B cell (primary cell): ENCODE data around the gene CRNKL1. TPM values are rescaled to one million over a fixed set of nuclear protein-coding genes. Genes with fewer than 3 reads are reported as not detected.

Experiments
- ATAC-seq: fragments of 200-7000 bp; cut with Tn5 transposase; one replicate; pipeline ENCODE4 v1.10.0; 2021; ENCODE audit warnings: low read depth, mild to moderate bottlenecking, moderate number of reproducible peaks, moderate library complexity
- CTCF ChIA-PET: fragments of 350-600 bp; sonication (Branson Sonifier 250); formaldehyde crosslinking; loops from one replicate; lab custom pipeline; 2021; ENCODE audit warnings: antibody characterized with exemption, inconsistent platforms; lab: Charles Lee
- POLR2A ChIA-PET: fragments of 350-600 bp; sonication (Branson Sonifier 250); formaldehyde crosslinking; loops from one replicate; lab custom pipeline; 2021; ENCODE audit warnings: antibody characterized with exemption; lab: Charles Lee
- DNase-seq: peaks from one replicate; pipeline ENCODE4 v3.0.0; 2013
- H2AFZ ChIP-seq: 2 replicates; pipeline ENCODE4 v1.6.1; 2012; ENCODE audit warnings: mild to moderate bottlenecking, low read depth, low read length; ENCODE audit not compliant: insufficient read depth, poor library complexity, severe bottlenecking
- H3K27ac ChIP-seq, 2 donors: 1 replicate in 1 of 2; 2 replicates in 1 of 2; pipeline ENCODE4 v1.5.1; 2012 to 2013; ENCODE audit warnings: low read length in 2 of 2, mild to moderate bottlenecking in 2 of 2, moderate library complexity in 1 of 2
- H3K27me3 ChIP-seq, 4 experiments: fragments of 200-600 bp in 1 of 4; sonication (generic) in 1 of 4; replicated peaks in 1 of 4; 1 replicate in 2 of 4; 2 replicates in 2 of 4; pipeline versions ENCODE4 v1.6.1 to v1.7.0; 2013 to 2016; ENCODE audit warnings: low read length in 3 of 4, mild to moderate bottlenecking in 2 of 4, mixed read lengths in 1 of 4, moderate library complexity in 1 of 4; ENCODE audit not compliant: insufficient read depth in 4 of 4, control insufficient read depth in 3 of 4; ENCODE audit errors: control extremely low read depth in 1 of 4
- H3K36me3 ChIP-seq, 2 experiments: replicated peaks in 1 of 2; 1 replicate in 1 of 2; 2 replicates in 1 of 2; pipeline versions ENCODE4 v1.6.1 to v1.7.1; 2013; ENCODE audit warnings: low read length in 1 of 2; ENCODE audit not compliant: insufficient read depth in 2 of 2, control insufficient read depth in 1 of 2; ENCODE audit errors: control extremely low read depth in 1 of 2, extremely low read depth in 1 of 2
- H3K4me1 ChIP-seq, 2 donors: fragments of 200-600 bp in 1 of 2; sonication (generic) in 1 of 2; 1 replicate in 1 of 2; 2 replicates in 1 of 2; pipeline versions ENCODE4 v1.5.1 to v1.6.1; 2013 to 2017; ENCODE audit warnings: low read length in 2 of 2; ENCODE audit not compliant: control insufficient read depth in 2 of 2, insufficient read depth in 2 of 2
- H3K4me2 ChIP-seq: replicated peaks from 2 replicates; pipeline ENCODE3; 2012; ENCODE audit warnings: mild to moderate bottlenecking, low read depth, low read length; ENCODE audit not compliant: poor library complexity, severe bottlenecking
- H3K4me3 ChIP-seq, 5 experiments: fragments of 200-600 bp in 1 of 5; sonication (generic) in 1 of 5; 1 replicate in 3 of 5; 2 replicates in 2 of 5; pipeline versions ENCODE4 v1.5.1 to v1.7.0; 2011 to 2016; ENCODE audit warnings: low read length in 4 of 5, mild to moderate bottlenecking in 4 of 5, low read depth in 2 of 5, control low read depth in 1 of 5, moderate library complexity in 1 of 5; ENCODE audit not compliant: insufficient read depth in 1 of 5; ENCODE audit errors: control extremely low read depth in 1 of 5, extremely low read depth in 1 of 5
- H3K79me2 ChIP-seq: fragments of 200-600 bp; sonication (generic); one replicate; pipeline ENCODE4 v1.6.0; 2016; ENCODE audit warnings: low read length; ENCODE audit not compliant: control insufficient read depth, insufficient read depth
- H3K9ac ChIP-seq: fragments of 200-600 bp; sonication (generic); 2 replicates; pipeline ENCODE4 v1.6.1; 2017; ENCODE audit warnings: mild to moderate bottlenecking, low read length, moderate library complexity
- H3K9me3 ChIP-seq, 3 donors: one replicate each; pipeline versions ENCODE4 v1.6.1 to v1.7.1; 2013; ENCODE audit warnings: low read length in 2 of 3; ENCODE audit not compliant: control insufficient read depth in 2 of 3, insufficient read depth in 1 of 3; ENCODE audit errors: control extremely low read depth in 1 of 3
- H4K20me1 ChIP-seq: 2 replicates; pipeline ENCODE4 v1.6.0; 2012; ENCODE audit warnings: mild to moderate bottlenecking, low read length; ENCODE audit not compliant: insufficient read depth, control insufficient read depth, poor library complexity, severe bottlenecking
- H3K27ac Mint-ChIP-seq: one replicate; pipeline ENCODE4 v1.8.0; 2021; ENCODE audit warnings: mixed read lengths
- H3K27me3 Mint-ChIP-seq: one replicate; pipeline ENCODE4 v1.8.0; 2021; ENCODE audit warnings: mixed read lengths
- H3K4me1 Mint-ChIP-seq: one replicate; pipeline ENCODE4 v1.8.0; 2021; ENCODE audit warnings: mixed read lengths
- H3K4me3 Mint-ChIP-seq: one replicate; pipeline ENCODE4 v1.8.0; 2021; ENCODE audit warnings: mixed read lengths
- H3K9me3 Mint-ChIP-seq: one replicate; pipeline ENCODE4 v1.8.0; 2022; ENCODE audit warnings: mixed read lengths; ENCODE audit not compliant: insufficient read depth
- EZH2 ChIP-seq: IDR thresholded peaks from 2 replicates; pipeline ENCODE4 v1.6.1; 2012; ENCODE audit warnings: borderline replicate concordance, low read depth, mild to moderate bottlenecking, moderate library complexity, low read length; ENCODE audit not compliant: insufficient read depth, poor library complexity, severe bottlenecking
- WGBS: methylation state at CpG from one replicate; pipeline ENCODE4 v1.1.5; 2013; ENCODE audit warnings: missing lambda C conversion rate; ENCODE audit not compliant: insufficient coverage; 5-methylcytosine and 5-hydroxymethylcytosine counted together
- intact Hi-C: fragments of 100-400 bp; cut with micrococcal nuclease; formaldehyde crosslinking; loops from one replicate; pipeline ENCODE4 v1.10.0; 2022
- polyA plus RNA-seq: library from polyadenylated mRNA; depleted of rRNA; stranded (reverse); fragments of >200 nt; gene quantifications from 2 replicates; pipeline ENCODE4 v1.2.3, GENCODE V29; 2012
- total RNA-seq, 2 donors: library from RNA; stranded (reverse); fragments of 120-200 nt in 1 of 2; gene quantifications; 1 replicate in 1 of 2; 2 replicates in 1 of 2; pipeline versions ENCODE4 v1.2.3 to v1.2.4, GENCODE V29; 2013 to 2022
- TF ChIP-seq, protein P1 (sequence below): fragments of 200-600 bp; IDR thresholded peaks from one replicate; pipeline ENCODE4 v1.8.0; 2022; ENCODE audit warnings: antibody characterized with exemption, mild to moderate bottlenecking

The CRNKL1 gene
- total and polyA plus RNA-seq, 2 donors (not counting 1 experiment from before 2014, with no cell fraction given), result 3.9 to 25.5 TPM

- no peaks in the 10 kb centered on the region for H3K36me3 ChIP-seq
- H2AFZ ChIP-seq, result peak overlapping the region; percentile 48
- H3K9me3 ChIP-seq, result no peaks in the 10 kb centered on the region
- intact Hi-C loops, result no loop called here
- Mint-ChIP-seq H3K4me3 (peak overlapping the region; percentile 76), H3K27ac (no peak overlapping the region), H3K9me3 (no peaks in the 10 kb centered on the region), H3K4me1 (peaks cover 13% of the 10 kb centered on the region), H3K27me3 (peaks cover 44% of the 10 kb centered on the region)
- DNase-seq (peak; percentile 44), ATAC-seq (peak; percentile 21)
- H3K4me3 ChIP-seq, result peak overlapping the region in 4 of 5 experiments; percentile 1 to 45 (median 28)
- WGBS, result 22% methylated on average over 10 of the region's 23 CpGs
- H3K9ac ChIP-seq, result peak overlapping the region; percentile 46
- CTCF ChIA-PET, result interaction anchor here (0.7 to 0.9 kb wide), 3 partner anchors 9 to 297 kb away, joined by 3 to 5 read pairs (median 3); no protein-coding TSS in a partner anchor
- peaks cover 13 to 15% of the 10 kb centered on the region in 2 donors for H3K4me1 ChIP-seq
- H4K20me1 ChIP-seq, result no peaks in the 10 kb centered on the region
- peak overlapping the region; percentile 66 for H3K4me2 ChIP-seq
- peaks cover 0 to 25% (median 1%) of the 10 kb centered on the region in 4 experiments for H3K27me3 ChIP-seq
- H3K27ac ChIP-seq, result no peak overlapping the region
- POLR2A ChIA-PET, result no interaction called here
- H3K79me2 ChIP-seq, result no peaks in the 10 kb centered on the region
- TF ChIP-seq, protein P1, sequence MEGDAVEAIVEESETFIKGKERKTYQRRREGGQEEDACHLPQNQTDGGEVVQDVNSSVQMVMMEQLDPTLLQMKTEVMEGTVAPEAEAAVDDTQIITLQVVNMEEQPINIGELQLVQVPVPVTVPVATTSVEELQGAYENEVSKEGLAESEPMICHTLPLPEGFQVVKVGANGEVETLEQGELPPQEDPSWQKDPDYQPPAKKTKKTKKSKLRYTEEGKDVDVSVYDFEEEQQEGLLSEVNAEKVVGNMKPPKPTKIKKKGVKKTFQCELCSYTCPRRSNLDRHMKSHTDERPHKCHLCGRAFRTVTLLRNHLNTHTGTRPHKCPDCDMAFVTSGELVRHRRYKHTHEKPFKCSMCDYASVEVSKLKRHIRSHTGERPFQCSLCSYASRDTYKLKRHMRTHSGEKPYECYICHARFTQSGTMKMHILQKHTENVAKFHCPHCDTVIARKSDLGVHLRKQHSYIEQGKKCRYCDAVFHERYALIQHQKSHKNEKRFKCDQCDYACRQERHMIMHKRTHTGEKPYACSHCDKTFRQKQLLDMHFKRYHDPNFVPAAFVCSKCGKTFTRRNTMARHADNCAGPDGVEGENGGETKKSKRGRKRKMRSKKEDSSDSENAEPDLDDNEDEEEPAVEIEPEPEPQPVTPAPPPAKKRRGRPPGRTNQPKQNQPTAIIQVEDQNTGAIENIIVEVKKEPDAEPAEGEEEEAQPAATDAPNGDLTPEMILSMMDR, result no peak
- TF ChIP-seq EZH2, result no peak
Observed at GRCh38 chr20:20003031-20003954, 49.0 kb downstream of the CRNKL1 start.
